Caco-2 (cell line): Measurements from ENCODE around the gene SLC9C1. TPM values are rescaled to one million over a fixed set of nuclear protein-coding genes. Genes with fewer than 3 reads are reported as not detected.

ENCODE experiments used
- BruUV-seq: library from RNA; stranded (reverse); fragments of 400-500 nt; replicated peaks from 2 replicates; lab custom pipeline; 2021; lab: Mats Ljungman, UMichigan
- CTCF ChIA-PET: fragments of 300-600 bp; sonication (Branson Sonifier 250); formaldehyde crosslinking; loops from one replicate; lab custom pipeline; 2022; ENCODE audit warnings: antibody characterized with exemption; lab: Charles Lee
- POLR2A ChIA-PET: fragments of 300-600 bp; sonication (Branson Sonifier 250); formaldehyde crosslinking; loops from one replicate; lab custom pipeline; 2022; ENCODE audit warnings: antibody characterized with exemption; lab: Charles Lee
- DNase-seq, 2 experiments: peaks; one replicate each; pipeline versions ENCODE4 v3.0.0 to v3.0.0-alpha.2; 2020 to 2022
- H3K27me3 ChIP-seq: replicated peaks from 2 replicates; pipeline ENCODE4 v1.6.0; 2011; ENCODE audit warnings: low read length; ENCODE audit not compliant: control insufficient read depth, insufficient read depth
- H3K36me3 ChIP-seq: 2 replicates; pipeline ENCODE4 v1.5.1; 2011; ENCODE audit warnings: low read length; ENCODE audit not compliant: control insufficient read depth, insufficient read depth
- H3K4me1 ChIP-seq: fragments of 250-450 bp; sonication (Bioruptor Pico); 2 replicates; pipeline ENCODE4 v1.5.1; 2020; ENCODE audit warnings: mild to moderate bottlenecking
- H3K4me3 ChIP-seq: 2 replicates; pipeline ENCODE4 v1.5.1; 2011; ENCODE audit warnings: low read depth, mild to moderate bottlenecking, control low read depth, low read length
- H3K9me3 ChIP-seq: fragments of 250-450 bp; sonication (Bioruptor Pico); 2 replicates; pipeline ENCODE4 v1.5.1; 2020; ENCODE audit warnings: mild to moderate bottlenecking, moderate library complexity
- H3K27ac Mint-ChIP-seq: one replicate; pipeline ENCODE4 v1.8.0; 2022; ENCODE audit warnings: mixed read lengths; ENCODE audit not compliant: unreplicated experiment
- H3K27me3 Mint-ChIP-seq: one replicate; pipeline ENCODE4 v1.8.0; 2022; ENCODE audit warnings: mixed read lengths; ENCODE audit not compliant: insufficient read depth, unreplicated experiment
- H3K36me3 Mint-ChIP-seq: one replicate; pipeline ENCODE4 v1.8.0; 2022; ENCODE audit warnings: mild to moderate bottlenecking, mixed read lengths; ENCODE audit not compliant: insufficient read depth, unreplicated experiment
- H3K4me1 Mint-ChIP-seq: one replicate; pipeline ENCODE4 v1.8.0; 2022; ENCODE audit warnings: low read depth, mixed read lengths; ENCODE audit not compliant: unreplicated experiment
- H3K4me3 Mint-ChIP-seq: one replicate; pipeline ENCODE4 v1.8.0; 2022; ENCODE audit warnings: mild to moderate bottlenecking, moderate library complexity, mixed read lengths; ENCODE audit not compliant: unreplicated experiment
- H3K9me3 Mint-ChIP-seq: one replicate; pipeline ENCODE4 v1.8.0; 2022; ENCODE audit warnings: mixed read lengths; ENCODE audit not compliant: unreplicated experiment
- CTCF ChIP-seq, 2 experiments: fragments of 200-600 bp in 1 of 2; IDR thresholded peaks; 1 replicate in 1 of 2; 2 replicates in 1 of 2; pipeline versions ENCODE4 v1.5.1 to v1.8.0; 2011 to 2022; ENCODE audit warnings: antibody characterized with exemption in 1 of 2, control low read depth in 1 of 2, inconsistent platforms in 1 of 2, low read depth in 1 of 2, low read length in 1 of 2, mild to moderate bottlenecking in 1 of 2, moderate library complexity in 1 of 2; ENCODE audit not compliant: insufficient read depth in 1 of 2, severe bottlenecking in 1 of 2, unreplicated experiment in 1 of 2
- intact Hi-C: fragments of 100-400 bp; cut with micrococcal nuclease; formaldehyde crosslinking; loops from one replicate; pipeline ENCODE4 v1.10.0; 2022; ENCODE audit not compliant: unreplicated experiment
- total RNA-seq: library from RNA; stranded (reverse); gene quantifications from 2 replicates; pipeline ENCODE4 v1.2.3, GENCODE V29; 2022

Gene SLC9C1
- total RNA-seq, 1 experiment from 2014 or later: not detected

- Mint-ChIP-seq H3K9me3 (no peaks in the 10 kb centered on the region), H3K27me3 (no peaks in the 10 kb centered on the region), H3K36me3 (peaks cover 59% of the 10 kb centered on the region), H3K4me1 (peaks cover 11% of the 10 kb centered on the region), H3K4me3 (no peak overlapping the region), H3K27ac (no peak overlapping the region)
- no peaks in the 10 kb centered on the region for H3K9me3 ChIP-seq
- CTCF ChIA-PET: no interaction called here
- peaks cover 7% of the 10 kb centered on the region; the same call in 1 of the 2 replicates for H3K4me1 ChIP-seq
- no peaks in the 10 kb centered on the region for H3K27me3 ChIP-seq
- no peaks in the 10 kb centered on the region; the same call in none of the 2 replicates for H3K36me3 ChIP-seq
- POLR2A ChIA-PET: no interaction called here
- intact Hi-C loops: no loop called here
- no peak for DNase-seq
- no peak for TF ChIP-seq CTCF (IDR thresholded peaks at IDR 0.05; ENCODE audit: insufficient read depth in 1 of 2, low read depth in 1 of 2, low read length in 1 of 2, severe bottlenecking in 1 of 2, unreplicated experiment in 1 of 2)
- no TSS peak for BruUV-seq
- no peak overlapping the region for H3K4me3 ChIP-seq
Observed at GRCh38 chr3:112104774-112105173, 189.2 kb downstream of the SLC9C1 start.

- Mint-ChIP-seq H3K4me3 (no peak overlapping the region), H3K36me3 (peaks cover 59% of the 10 kb centered on the region), H3K27me3 (no peaks in the 10 kb centered on the region), H3K4me1 (peaks cover 7% of the 10 kb centered on the region), H3K9me3 (no peaks in the 10 kb centered on the region), H3K27ac (no peak overlapping the region)
- intact Hi-C loops: no loop called here
- Histone ChIP-seq H3K36me3 (no peaks in the 10 kb centered on the region; the same call in none of the 2 replicates), H3K9me3 (no peaks in the 10 kb centered on the region), H3K4me3 (no peak overlapping the region), H3K27me3 (no peaks in the 10 kb centered on the region), H3K4me1 (peaks cover 10% of the 10 kb centered on the region; the same call in 1 of the 2 replicates)
- no peak for DNase-seq
- no peak for TF ChIP-seq CTCF (IDR thresholded peaks at IDR 0.05; ENCODE audit: insufficient read depth in 1 of 2, low read depth in 1 of 2, low read length in 1 of 2, severe bottlenecking in 1 of 2, unreplicated experiment in 1 of 2)
- ChIA-PET CTCF (interaction anchor here (1.0 kb wide), 1 partner anchor 10 kb away, joined by 4 read pairs; no protein-coding TSS in a partner anchor), POLR2A (no interaction called here)
- BruUV-seq: no TSS peak
Observed at GRCh38 chr3:112101916-112102315, 192.1 kb downstream of the SLC9C1 start.

GRCh38 chr3:112097378-112097777 is 196.6 kb downstream of the SLC9C1 start:
- Mint-ChIP-seq H3K4me3 (no peak overlapping the region), H3K9me3 (no peaks in the 10 kb centered on the region), H3K4me1 (peaks cover 23% of the 10 kb centered on the region), H3K36me3 (peaks cover 56% of the 10 kb centered on the region), H3K27ac (no peak overlapping the region), H3K27me3 (no peaks in the 10 kb centered on the region)
- Histone ChIP-seq H3K4me3 (no peak overlapping the region), H3K36me3 (peaks cover 2% of the 10 kb centered on the region; the same call in 1 of the 2 replicates), H3K27me3 (no peaks in the 10 kb centered on the region), H3K9me3 (no peaks in the 10 kb centered on the region), H3K4me1 (peaks cover 28% of the 10 kb centered on the region)
- intact Hi-C loops: no loop called here
- POLR2A ChIA-PET: interaction anchor here (0.7 to 1.0 kb wide), 2 partner anchors 11 to 14 kb away, joined by 3 read pairs; partner anchors contain the start of gene C3orf52
- no peak for TF ChIP-seq CTCF (IDR thresholded peaks at IDR 0.05; ENCODE audit: insufficient read depth in 1 of 2, low read depth in 1 of 2, low read length in 1 of 2, severe bottlenecking in 1 of 2, unreplicated experiment in 1 of 2)
- DNase-seq: no peak
- CTCF ChIA-PET: no interaction called here
- no TSS peak for BruUV-seq
